ENCODE results near the gene PCNX1.
"Not testable (repeated sequence)": the region's sequence is repeated elsewhere in the genome, so short reads cannot be mapped to it uniquely, and the experiment has no call there.

Gene PCNX1
- total RNA-seq, result 263 to 320 reads per million in 2 donors

DNA sequence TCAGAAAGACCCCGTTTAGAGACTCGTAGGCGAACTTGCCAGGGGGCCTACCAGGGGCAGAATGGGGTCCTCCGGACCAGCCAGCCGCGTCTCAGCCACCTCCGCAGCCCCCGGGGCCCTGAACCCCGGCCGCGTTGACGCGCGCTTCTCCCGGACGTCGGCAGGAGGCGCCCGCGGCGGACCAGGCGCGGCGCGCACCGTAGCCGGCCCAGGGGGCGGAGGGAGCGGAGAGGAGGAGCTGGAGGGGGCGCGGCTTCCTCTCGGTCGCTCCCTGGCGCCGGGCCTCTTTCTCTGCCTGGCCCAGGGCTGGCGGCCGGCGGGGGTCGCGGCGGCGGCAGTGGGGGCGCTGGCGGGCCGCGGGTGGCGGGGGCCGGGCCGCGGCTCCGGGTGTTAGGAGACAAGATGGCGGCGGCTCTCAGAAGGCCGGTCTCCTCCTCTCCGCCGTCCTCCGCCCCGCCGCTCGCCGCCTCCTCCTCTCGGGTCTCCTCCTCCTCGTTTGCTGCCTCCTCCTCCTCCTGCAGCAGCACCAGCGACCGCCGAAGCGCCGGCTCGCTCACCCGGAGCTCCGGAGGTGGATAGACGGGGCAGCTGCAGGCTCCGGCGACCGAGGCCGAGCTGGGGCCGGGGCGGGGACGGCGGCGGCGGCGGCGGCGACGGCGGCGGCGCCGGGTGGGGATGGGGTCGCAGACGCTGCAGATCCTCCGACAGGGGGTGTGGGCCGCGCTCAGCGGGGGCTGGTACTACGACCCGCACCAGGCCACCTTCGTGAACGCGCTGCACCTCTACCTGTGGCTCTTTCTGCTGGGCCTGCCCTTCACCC, at the start of gene PCNX1:
PCNX1 (plus strand) TSS at position 284 of the 820 bp plus-strand sequence; CDS start at position 676, 392 bp downstream.
- peak; percentile 84 for DNase-seq

DNA sequence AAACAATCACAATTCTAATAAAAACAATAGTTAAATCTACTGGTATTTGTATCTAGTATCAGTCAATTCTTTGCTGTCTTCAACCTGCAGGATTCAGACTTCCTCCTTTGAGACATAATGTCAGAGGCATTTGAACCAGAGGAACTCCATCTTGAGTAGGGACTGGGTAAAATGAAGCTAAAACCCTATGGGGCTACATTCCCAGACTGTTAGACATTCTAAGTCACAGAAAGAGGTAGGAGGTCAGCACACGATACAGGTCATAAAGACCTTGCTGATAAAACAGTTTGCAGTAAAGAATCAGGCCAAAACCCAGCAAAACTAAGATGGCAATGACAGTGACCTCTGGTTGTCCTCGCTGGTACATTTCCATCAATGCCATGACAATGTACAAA, 49.8 kb upstream of the PCNX1 start:
- DNase-seq, result no peak

DNA sequence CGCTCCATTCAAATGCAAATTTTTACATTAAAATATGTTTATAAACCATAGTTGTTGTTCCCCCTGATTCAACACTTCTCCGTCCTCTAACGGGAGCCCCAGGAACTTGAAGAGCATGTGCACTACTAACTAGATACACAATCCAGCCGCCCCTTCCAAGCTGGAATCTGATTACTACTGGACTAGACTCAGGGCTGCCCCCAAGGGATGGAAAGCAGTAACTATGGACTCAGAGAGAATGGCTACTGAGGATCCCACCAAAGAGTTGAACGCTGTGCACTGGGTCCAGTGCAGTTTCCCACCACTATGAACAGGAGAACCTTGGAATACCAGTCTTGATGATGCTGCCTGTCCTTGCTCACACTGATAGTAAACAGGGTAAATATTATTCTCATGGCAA, 48.6 kb upstream of the PCNX1 start:
- no peak for DNase-seq

DNA sequence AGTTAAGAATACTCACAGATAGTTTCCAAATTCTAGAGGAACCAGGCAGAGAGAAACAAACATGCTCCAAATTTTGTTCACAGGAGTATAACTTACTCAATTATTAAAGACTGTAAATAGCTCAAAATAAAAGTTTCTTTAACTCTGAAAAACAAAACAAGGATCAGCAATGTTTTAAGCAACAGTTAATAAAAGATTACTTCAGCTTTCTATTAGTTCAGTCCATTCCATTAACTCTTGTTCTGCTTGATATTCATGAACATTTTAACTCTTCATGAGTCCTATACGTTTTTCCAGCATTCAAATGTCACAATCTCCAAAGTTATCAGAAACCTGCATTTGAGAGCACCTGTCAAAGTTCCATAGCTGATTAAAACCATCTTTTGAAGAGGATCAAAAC, 40.3 kb upstream of the PCNX1 start:
- not testable (repeated sequence) for DNase-seq

DNA sequence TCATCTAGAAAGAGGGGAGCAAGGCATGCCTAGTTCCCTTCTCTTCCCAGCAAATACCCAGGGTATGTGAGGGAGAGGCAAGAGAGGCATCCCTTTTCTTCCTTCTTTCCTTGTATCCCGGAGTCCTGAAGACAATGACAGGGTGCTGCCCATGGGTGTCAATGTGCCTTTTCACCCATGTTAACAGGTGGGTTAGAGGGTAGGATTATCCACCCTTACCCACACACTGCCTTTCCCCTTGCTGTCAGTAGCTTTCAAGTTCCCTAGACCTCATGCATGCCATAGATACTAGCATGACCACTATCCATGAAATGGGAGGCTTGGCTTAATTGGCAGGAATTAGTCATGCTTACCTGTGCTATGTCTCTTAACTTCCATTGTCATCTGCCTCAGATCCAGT, 36.3 kb upstream of the PCNX1 start:
- no peak for DNase-seq

DNA sequence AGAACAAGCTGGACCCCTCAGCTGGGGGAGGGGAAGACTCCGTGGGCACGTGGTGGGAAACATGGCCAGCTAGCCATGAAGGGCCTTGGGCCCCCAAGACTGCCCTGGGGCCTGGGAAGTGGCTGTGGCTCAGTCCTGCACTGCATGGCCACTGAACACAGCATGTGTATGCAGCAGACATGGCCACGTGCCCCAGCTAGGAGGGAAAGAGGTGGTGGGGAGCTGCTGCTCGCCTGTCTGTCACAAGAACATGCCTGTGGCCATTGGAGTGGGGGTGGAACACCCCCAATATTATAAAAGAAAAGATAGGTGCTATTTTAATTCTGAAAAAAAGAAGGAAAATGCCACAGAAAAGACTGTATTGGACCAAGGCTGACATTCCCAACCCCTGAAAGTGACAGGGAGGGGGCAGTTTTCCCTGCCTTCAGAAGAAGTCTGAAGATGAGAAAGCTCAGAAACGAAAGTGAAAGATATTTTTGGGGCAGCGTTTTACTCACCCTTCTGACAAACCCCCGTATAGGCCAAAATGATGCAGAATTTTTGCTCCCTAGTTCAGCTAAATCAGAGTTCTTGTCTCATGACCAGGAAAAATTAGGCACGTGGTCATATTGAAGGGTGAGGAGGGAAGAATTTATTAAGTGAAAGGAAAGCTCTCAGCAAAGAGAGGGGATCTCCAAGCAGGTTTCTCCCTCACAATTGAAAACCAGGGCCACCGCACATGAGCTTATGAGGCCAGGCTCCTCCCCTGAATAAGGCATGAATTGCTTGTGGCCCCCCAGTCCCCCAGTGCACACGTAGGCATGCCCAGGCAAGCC, 35.2 kb upstream of the PCNX1 start:
- DNase-seq, result no peak

DNA sequence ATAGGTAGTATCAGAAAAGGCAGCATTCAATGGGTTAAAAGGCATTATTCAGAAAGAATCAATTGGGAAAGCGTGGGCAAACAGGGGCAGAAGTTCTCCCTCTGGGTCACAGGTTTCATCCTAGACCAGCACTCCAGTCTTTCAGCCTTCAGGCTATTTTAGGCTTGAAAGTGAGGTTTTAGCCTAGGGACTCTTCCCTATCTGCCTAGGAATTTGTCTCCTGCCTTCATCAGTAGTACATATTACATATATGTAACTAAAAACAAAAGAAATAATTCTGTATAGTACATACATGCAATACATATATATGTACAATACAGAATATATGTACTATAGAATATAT, 34.6 kb upstream of the PCNX1 start:
- DNase-seq, result no peak

DNA sequence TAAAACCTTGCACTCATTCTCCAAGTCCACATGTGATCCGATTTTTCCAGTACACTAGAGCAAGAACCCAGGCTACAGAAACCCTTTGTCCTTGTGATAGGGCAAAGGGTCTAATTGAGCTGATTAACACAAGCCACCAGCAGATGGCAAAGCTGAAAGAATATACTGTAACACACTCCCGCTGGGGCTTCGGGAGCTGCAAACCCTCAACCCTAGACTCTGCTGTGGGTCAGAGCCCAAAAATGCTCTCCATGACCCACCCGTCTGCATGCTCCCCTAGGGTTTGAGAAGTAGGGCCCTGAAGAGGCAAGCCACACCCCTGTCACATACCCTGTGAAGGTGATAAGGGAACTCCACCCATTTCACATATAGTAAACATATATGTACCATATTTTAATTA, 33.6 kb upstream of the PCNX1 start:
- no peak for DNase-seq

DNA sequence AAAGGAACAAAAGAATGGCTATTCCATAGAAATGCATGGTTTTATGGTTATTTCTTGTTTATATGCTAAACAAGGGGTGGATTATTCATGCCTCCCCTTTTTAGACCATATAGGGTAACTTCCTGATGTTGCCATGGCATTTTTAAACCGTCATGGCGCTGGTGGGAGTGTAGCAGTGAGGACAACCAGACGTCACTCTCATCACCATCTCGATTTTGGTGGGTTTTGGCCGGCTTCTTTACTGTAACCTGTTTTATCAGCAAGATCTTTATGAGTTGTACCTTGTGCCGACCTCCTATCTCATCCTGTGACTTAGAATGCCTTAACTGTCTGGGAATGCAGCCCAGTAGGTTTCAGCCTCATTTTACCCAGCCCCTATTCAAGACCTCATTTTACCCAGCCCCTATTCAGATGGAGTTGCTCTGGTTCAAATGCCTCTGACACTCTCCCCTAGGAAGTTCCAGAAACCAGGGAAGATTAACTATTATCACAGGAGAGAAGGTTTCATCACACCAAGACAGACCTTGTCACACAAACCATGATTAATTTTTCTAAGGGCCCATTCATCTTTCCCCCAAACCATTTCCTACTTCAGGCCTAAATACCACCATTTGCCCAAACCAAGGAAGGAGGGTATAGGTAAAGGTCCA, 31.3 kb upstream of the PCNX1 start:
- DNase-seq, result not testable (repeated sequence)

DNA sequence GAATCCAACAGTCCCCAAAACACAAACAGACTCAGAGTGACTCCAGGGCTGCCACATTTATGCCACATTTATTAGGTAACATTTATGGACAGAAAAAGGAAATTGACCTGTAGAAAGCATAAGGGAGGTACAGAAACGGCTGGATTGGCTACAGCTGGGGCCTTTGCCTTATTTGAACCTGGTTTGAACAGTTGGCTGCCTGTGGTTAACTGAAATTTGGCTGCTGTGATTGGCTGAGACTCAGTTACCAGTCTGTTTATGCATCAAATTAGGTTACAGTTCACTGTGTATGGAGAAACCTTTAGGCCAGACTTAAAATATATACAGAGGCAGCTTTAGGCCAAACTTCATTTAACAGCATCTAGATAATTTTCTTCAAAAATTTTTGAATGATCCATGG, 27.8 kb upstream of the PCNX1 start:
- no peak for DNase-seq

DNA sequence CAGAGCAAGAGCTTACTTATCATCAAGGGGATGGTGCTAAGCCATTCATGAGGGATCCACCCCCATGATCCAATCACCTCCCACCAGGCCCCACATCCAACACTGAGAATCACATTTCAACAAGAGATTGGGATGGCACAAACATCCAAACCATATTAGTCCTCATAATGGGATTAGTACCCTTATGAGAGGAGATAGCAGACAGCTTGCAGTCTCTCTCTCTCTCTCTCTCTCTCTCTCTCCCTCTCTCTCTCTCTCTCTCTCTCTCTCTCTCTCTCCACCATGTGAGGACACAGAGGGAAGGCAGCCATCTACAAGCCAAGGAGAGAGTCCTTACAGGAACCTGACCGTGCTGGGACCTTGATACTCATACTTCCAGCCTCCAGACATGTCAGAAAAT, 26.4 kb upstream of the PCNX1 start:
- not testable (repeated sequence) for DNase-seq

DNA sequence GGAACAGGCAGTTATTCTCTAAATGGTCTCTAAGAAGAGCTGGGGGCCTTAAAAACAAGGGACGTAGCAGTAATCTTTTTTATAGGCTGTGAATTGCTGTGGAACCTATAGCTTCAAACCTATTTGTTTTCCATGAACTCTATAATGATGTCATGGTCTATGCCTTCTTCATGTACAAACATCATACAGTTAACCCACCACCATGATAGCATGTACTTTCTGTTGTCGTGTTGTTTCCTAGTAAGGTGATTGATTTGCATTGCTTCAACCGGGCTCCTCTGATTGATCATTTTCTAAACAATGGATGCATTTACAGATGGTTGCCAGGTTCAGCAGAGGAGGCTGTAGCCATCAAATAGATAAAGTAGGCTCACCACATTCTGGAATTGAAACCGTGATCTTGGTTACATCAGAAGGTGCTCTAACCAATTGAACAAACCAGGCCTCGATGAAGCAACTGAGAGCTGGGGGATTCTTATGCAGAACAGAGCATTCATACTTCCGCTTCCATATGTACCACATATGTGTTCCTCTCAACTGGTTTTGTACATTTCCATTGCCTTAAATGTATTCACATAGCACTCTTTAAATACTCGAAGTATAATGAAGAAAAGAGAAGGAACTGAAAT, 25.6 kb upstream of the PCNX1 start:
- no peak for DNase-seq

DNA sequence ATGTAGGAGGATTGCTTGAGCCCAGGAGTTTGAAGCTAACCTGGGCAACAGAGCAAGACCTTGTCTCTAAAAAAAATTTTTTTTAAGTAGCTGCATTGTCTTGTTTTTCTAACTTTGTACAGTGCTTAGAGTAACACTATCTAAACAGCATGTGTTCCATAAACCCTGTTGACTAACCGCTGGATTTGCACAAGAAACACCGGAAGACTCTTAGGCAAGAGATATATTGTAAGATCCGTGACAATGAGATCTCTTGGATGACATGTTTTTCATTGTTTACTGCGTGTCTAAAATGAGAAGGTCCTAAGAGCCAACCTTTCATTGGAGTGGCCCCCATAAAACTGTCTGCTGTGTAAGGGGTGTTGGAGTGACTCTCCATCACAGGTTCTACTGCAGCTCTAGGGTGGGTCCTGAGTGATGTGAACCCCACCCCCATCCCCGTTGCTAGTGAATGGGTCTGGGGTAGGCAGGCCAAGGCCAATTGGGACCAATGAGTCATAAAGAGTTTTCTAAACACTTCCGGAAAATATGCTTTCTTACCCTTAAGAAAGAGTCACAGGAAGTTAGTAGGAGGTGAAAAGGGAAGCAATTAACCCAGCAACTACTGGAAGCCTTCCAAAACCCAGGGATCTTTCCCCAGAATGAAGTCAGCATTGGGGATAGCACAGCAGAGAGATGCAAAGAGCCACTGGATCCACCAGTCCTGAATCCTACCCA, 24.3 kb upstream of the PCNX1 start:
- no peak for DNase-seq

DNA sequence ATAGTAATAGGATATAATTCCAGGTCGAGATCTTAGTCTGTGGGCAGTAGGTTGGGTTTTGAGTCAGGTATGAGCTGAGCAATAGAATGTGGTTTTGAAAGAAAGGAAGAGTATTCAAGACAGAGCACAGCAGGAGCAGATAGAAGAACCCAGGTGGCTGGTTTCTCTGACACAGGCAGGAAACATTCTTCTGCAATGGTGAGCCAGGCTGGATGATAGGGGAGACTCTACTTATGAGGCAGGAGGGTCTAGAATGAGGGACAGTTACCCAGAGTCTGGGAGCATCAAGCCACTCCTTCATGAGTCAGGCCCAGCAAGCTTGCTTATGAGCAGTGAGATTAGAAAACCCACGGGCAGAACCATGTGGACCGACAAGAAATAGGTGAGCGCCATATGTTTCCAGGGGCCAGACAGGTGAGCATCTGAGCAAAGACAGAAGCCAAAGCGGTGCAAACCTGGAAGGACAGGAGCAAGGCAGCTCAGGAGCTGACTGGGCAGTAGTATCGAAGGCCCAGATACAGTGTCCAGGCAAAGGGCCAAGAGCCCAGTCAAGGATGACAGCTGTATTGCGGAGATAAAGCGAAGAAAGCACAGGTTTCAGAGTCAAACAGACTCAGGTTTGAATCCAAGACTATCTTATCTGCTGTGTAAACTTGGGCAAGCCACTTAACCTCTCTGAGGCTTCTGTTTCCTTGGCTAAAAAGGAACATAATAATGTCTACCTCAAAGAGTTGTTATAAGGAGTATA, 22.5 kb upstream of the PCNX1 start:
- no peak for DNase-seq

DNA sequence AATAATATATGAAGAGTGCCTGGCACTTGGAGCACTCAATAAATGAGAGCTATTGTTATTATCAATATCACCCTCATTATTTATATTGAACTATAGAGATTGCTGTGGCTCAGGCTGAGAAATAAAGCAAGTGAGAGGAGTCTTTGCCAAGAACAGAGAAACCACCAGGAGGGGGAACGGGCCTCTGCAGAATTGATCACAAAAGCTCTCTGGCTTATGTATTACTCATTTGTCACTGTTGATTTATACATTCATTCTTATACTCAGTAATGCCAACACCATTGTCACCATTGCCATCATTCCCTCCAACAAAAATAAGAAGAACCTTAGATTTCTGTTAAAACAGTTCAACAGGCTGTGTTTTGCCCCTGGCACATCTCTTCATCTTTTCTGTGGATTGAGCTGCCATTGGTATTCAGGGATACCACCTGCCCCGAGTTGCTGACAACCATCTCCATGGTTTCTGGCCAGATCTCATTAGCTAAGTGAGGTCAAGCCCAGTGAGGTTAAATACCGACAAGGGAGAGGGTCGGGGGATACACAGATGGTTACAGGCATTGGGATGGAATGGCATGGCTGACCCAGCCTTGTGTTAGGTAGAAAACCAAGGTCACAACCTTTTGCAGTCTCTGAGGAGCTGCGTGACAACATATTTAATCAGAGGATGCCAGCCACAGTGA, 21.8 kb upstream of the PCNX1 start:
- DNase-seq, result no peak

DNA sequence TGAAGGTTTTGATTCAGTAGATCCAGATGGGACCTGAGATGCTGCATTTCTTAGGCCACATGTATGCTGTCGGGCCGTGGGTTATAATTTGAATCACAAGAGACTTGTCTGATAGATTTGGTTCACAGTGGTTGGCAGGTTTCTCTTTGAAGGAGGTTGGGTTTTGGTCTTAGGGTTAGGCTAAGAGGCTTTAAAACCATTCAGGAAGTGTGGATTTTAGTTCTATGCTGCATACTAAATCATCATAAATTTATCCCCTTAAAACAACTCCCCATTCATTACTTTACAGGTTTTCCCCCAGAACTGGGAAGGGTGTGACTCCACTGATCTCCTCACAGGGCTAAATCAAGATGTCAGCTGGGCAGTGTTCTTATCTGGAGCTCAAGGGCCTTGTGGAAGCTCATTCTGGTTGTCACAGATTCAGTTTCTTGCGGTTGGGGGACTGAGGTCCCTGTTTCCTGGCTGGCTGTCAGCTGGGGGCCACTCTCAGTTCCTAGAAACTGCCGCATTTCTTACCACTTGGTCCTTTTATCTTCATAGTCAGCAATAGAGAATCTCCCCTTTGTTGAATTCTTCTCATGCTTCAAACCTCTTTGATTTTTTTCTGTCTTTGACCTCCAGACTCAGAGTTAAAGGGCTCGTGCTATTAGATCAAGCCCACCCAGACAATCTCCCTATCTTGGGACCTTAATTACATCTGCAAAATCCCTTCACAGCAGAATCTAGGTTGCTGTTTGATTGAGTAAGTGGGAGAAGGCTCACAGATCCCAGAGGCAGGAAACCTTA, 20.6 kb upstream of the PCNX1 start:
- DNase-seq, result no peak

DNA sequence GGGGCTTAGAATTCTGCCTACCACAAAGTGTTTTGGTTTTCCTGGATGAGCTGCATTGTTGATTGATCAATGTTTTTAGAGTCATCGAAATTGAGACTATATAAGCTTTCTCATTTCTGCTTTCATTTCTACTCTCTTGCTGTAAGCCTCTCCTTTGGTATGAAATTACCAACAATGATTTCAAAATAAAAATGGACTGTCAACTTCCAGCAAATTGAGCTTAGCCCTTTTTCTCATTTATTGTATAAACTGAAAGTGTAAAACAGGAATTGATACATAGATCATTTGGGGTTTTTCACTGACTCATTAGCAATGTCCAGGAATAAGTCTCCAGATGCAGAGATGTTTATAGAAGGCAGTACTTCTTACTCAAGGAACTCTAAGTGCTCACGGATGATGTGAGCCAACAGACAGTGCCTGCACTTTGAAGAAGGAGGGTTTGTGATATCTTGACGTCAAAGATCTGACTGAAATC, 20.0 kb upstream of the PCNX1 start:
- no peak for DNase-seq

DNA sequence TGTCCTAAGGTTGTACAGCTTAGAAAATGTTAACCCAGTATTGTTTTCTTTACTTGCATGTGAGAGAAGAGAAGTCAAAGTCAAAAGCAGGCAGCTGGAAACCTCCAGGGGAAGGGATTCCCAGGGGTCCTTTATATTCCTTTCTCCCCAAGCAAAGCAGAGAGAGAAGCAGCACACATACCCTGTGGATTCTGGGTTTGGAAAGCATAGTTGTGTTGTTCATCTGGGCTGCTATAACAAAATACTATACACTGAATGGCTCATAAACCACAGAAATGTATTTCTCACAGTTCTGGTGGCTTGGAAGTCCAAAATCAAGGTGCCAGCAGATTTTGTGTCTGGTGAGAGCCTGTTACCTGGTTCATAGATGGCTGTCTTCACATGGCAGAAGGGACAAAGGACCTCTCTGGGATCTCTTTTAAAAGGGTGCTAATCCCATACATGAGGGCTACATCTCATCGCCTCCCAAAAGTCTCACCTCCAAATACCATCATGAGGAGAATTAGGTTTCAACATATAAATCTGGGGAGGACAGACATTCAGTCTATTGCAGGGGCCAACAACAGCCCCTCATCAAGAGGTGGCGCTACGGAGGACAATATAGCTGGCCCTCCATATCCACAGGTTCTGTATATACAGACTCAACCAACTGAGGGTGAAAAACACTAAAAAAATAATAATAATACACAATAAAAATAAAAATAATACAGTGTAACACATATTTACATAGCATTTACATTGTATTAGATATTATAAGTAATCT, 19.3 kb upstream of the PCNX1 start:
- no peak for DNase-seq

DNA sequence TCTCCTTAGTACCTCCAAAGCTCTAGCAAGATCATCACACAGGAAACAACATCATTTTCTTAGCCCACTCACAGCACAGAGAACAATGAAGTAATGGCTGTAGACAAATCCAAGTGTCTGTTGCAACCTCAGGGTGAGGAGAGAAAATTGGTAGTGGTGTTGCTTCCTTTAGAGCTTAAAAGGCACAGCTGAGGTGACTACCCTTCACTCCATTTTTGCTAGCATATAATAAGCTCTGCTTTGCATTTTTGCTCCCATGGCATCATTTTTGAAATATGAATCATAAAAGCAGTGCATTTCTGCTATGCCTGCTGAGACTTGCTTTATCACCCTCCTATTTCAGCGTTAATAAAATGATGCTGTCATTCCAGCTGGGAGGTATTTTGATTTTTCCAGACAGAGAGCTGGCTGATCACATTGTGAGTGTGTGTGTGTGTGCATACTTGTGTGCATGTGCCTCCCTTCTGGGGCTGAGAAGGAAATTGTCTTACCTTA, 18.5 kb upstream of the PCNX1 start:
- DNase-seq, result no peak
